ENCODE results near the gene PCDHA6. TPM values are rescaled to one million over a fixed set of nuclear protein-coding genes. Genes with fewer than 3 reads are reported as not detected.
"Not testable (repeated sequence)": the region's sequence is repeated elsewhere in the genome, so short reads cannot be mapped to it uniquely, and the experiment has no call there.

PCDHA6 gene
- total RNA-seq, 1 donor from 2014 or later: 20.6 TPM

- no peak for DNase-seq (ENCODE audit: low spot score)
- H3K9me3 Mint-ChIP-seq (ENCODE audit: low read depth): peaks cover 51% of the 10 kb centered on the region
- H3K36me3 Mint-ChIP-seq (ENCODE audit: low read depth): peaks cover 10% of the 10 kb centered on the region
- H3K27ac Mint-ChIP-seq (ENCODE audit: unreplicated experiment): no peak within 1 kb of the TSS
- no peaks in the 10 kb centered on the region for H3K27me3 Mint-ChIP-seq (ENCODE audit: low read depth)
- peak within 1 kb of the TSS; percentile 65 for H3K4me3 Mint-ChIP-seq (ENCODE audit: unreplicated experiment)
- TF ChIP-seq CTCF (IDR thresholded peaks at IDR 0.05): no peak
- no peaks in the 10 kb centered on the region for H3K4me1 Mint-ChIP-seq (ENCODE audit: low read depth)
Measured at GRCh38 chr5:140794595-140795258, 33.0 kb upstream of the PCDHA6 start, which contains the start of gene PCDHA2. TSS of gene PCDHA2 (plus strand) at chr5:140794852.

- no peaks in the 10 kb centered on the region for H3K27me3 Mint-ChIP-seq (ENCODE audit: low read depth)
Measured at GRCh38 chr5:140795259-140795641, 32.5 kb upstream of the PCDHA6 start.

GRCh38 chr5:140796072-140796717 lies 31.6 kb upstream of the PCDHA6 start:
- DNase-seq (ENCODE audit: low spot score): peak; percentile 89
- not testable (repeated sequence) for H3K27ac Mint-ChIP-seq (ENCODE audit: unreplicated experiment); H3K4me1 Mint-ChIP-seq (ENCODE audit: low read depth); H3K27me3 Mint-ChIP-seq (ENCODE audit: low read depth); H3K36me3 Mint-ChIP-seq (ENCODE audit: low read depth); H3K4me3 Mint-ChIP-seq (ENCODE audit: unreplicated experiment)
- peaks cover 50% of the 10 kb centered on the region for H3K9me3 Mint-ChIP-seq (ENCODE audit: low read depth)

More at GRCh38 chr5:140795259-140795641, 32.5 kb upstream of the PCDHA6 start:
- H3K36me3 Mint-ChIP-seq (ENCODE audit: low read depth): peaks cover 9% of the 10 kb centered on the region
- H3K27ac Mint-ChIP-seq (ENCODE audit: unreplicated experiment): no peak overlapping the region
- H3K4me1 Mint-ChIP-seq (ENCODE audit: low read depth): no peaks in the 10 kb centered on the region
- peaks cover 53% of the 10 kb centered on the region for H3K9me3 Mint-ChIP-seq (ENCODE audit: low read depth)
- TF ChIP-seq CTCF (IDR thresholded peaks at IDR 0.05): peak; percentile 10
- DNase-seq (ENCODE audit: low spot score): no peak
- H3K4me3 Mint-ChIP-seq (ENCODE audit: unreplicated experiment): peak overlapping the region; percentile 65

GRCh38 chr5:140796718-140797095 lies 31.1 kb upstream of the PCDHA6 start:
- peaks cover 46% of the 10 kb centered on the region for H3K9me3 Mint-ChIP-seq (ENCODE audit: low read depth)
- DNase-seq (ENCODE audit: low spot score): peak; percentile 85
- H3K36me3 Mint-ChIP-seq (ENCODE audit: low read depth): peaks cover 7% of the 10 kb centered on the region
- H3K27ac Mint-ChIP-seq (ENCODE audit: unreplicated experiment): no peak overlapping the region
- no peaks in the 10 kb centered on the region for H3K27me3 Mint-ChIP-seq (ENCODE audit: low read depth)
- H3K4me1 Mint-ChIP-seq (ENCODE audit: low read depth): no peaks in the 10 kb centered on the region
- TF ChIP-seq CTCF (IDR thresholded peaks at IDR 0.05): no peak
- no peak overlapping the region for H3K4me3 Mint-ChIP-seq (ENCODE audit: unreplicated experiment)

GRCh38 chr5:140800816-140801493 lies 26.8 kb upstream of the PCDHA6 start, which contains the start of gene PCDHA3:
TSS of gene PCDHA3 (plus strand) at chr5:140801057.
- Mint-ChIP-seq H3K27ac (ENCODE audit: unreplicated experiment) (no peak within 1 kb of the TSS), H3K4me1 (ENCODE audit: low read depth) (no peaks in the 10 kb centered on the region), H3K4me3 (ENCODE audit: unreplicated experiment) (no peak within 1 kb of the TSS), H3K9me3 (ENCODE audit: low read depth) (peaks cover 34% of the 10 kb centered on the region), H3K36me3 (ENCODE audit: low read depth) (peaks cover 8% of the 10 kb centered on the region), H3K27me3 (ENCODE audit: low read depth) (peaks cover 1% of the 10 kb centered on the region)
- no peak for DNase-seq (ENCODE audit: low spot score)
- TF ChIP-seq CTCF (IDR thresholded peaks at IDR 0.05): no peak
